ENCODE measurements around the gene GRAMD1B.

DNA sequence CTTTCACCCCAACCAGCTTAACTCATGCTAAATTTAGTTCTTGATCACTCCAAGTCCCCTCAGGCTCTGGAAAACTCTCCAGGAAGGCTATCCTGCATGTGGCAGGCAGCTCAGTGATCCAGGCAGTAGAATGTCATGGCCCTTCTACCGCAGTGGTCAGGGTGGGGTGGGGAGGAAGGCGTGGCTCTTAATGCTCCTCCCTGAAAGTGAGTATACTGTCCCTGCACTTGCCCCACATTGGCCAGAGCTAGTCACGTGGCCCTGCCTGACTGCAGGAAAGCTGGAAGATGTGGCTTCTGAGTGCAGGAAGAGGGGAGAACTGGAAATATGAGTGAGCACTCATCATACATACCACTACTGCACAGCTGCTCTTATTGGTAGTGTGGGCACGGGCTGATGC is 102.1 kb downstream of the GRAMD1B start:
- TF ChIP-seq CTCF (IDR thresholded peaks at IDR 0.05) = no peak
- no peak for TF ChIP-seq EP300 (IDR thresholded peaks at IDR 0.05)
- TF ChIP-seq POLR2AphosphoS5 (IDR thresholded peaks at IDR 0.05) = no peak

All from suprapubic skin (tissue), 4 donors.